Measurements from ENCODE around the gene RANGAP1.

RANGAP1 gene

DNA sequence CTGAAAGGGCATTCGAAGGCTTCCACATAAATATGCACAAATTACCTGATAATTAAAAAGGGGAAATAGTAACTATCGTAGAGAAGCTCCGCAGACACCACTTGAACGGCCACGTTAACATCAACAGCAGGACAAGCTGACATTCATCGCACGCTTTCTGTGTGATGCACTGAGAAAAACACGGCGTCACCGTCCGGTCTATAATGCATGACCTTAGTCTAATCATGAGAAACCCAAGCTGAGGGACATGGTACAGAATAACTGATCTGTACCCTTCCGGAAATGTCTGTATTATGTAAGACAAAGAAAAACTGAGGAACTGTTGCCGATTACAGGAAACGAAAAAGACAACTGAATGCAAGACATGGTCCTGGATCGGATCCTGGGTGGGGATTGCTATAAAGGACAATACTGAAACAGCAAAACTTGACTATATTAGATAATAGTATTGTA lies 678 bp upstream of the RANGAP1 start:
- Histone ChIP-seq H3K4me3 (peak overlapping the region; percentile 77 to 95), H3K9me3 (no peaks in the 10 kb centered on the region), H3K27me3 (no peaks in the 10 kb centered on the region), H3K4me1 (peaks cover 0 to 23% (median 13%) of the 10 kb centered on the region in 4 donors), H3K36me3 (peaks cover 0 to 26% (median 10%) of the 10 kb centered on the region in 3 donors), H3K27ac (peak overlapping the region; percentile 61 to 69)
- DNase-seq, result peak in 1 of 2 donors; percentile 31
- TF ChIP-seq, protein P1, sequence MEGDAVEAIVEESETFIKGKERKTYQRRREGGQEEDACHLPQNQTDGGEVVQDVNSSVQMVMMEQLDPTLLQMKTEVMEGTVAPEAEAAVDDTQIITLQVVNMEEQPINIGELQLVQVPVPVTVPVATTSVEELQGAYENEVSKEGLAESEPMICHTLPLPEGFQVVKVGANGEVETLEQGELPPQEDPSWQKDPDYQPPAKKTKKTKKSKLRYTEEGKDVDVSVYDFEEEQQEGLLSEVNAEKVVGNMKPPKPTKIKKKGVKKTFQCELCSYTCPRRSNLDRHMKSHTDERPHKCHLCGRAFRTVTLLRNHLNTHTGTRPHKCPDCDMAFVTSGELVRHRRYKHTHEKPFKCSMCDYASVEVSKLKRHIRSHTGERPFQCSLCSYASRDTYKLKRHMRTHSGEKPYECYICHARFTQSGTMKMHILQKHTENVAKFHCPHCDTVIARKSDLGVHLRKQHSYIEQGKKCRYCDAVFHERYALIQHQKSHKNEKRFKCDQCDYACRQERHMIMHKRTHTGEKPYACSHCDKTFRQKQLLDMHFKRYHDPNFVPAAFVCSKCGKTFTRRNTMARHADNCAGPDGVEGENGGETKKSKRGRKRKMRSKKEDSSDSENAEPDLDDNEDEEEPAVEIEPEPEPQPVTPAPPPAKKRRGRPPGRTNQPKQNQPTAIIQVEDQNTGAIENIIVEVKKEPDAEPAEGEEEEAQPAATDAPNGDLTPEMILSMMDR (IDR thresholded peaks at IDR 0.05), result no peak
- intact Hi-C loops (cut with DNase I; ENCODE audit: low total_unique reads), result loop anchor here (5.0 to 10.0 kb wide), 2 partner anchors 178 to 241 kb away; partner anchors contain the start of genes ACO2 and PHF5A

DNA sequence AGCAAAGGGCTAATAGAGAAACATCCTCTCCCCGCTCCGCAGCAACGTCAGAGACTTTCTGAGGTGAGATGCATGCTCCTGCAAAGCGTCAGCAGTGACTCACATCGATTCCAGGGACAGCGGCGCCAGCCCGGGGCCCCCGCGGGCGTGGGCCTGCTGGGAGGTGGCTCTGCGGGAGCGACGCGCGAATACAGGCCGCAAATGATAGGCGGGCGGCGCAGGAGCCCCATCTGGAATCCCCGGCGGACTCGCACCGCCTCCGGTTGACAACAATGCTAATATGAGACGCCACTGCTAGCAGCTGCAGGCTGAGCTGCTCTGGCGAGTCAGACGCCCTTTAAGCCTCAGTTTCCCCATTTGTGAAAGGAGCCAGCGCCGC lies 557 bp downstream of the RANGAP1 start:
- TF ChIP-seq, protein P1 (IDR thresholded peaks at IDR 0.05), result no peak
- Histone ChIP-seq H3K27ac (peak overlapping the region; percentile 68 to 70), H3K27me3 (no peaks in the 10 kb centered on the region), H3K9me3 (no peaks in the 10 kb centered on the region), H3K4me3 (peak overlapping the region; percentile 77 to 95), H3K4me1 (peaks cover 0 to 23% (median 11%) of the 10 kb centered on the region in 4 donors), H3K36me3 (peaks cover under 1 to 38% (median 17%) of the 10 kb centered on the region in 3 donors)
- DNase-seq, result peak; percentile 23 to 77
- intact Hi-C loops (cut with DNase I; ENCODE audit: low total_unique reads), result loop anchor here (5.0 to 10.0 kb wide), 2 partner anchors 179 to 242 kb away; partner anchors contain the start of genes ACO2 and PHF5A

DNA sequence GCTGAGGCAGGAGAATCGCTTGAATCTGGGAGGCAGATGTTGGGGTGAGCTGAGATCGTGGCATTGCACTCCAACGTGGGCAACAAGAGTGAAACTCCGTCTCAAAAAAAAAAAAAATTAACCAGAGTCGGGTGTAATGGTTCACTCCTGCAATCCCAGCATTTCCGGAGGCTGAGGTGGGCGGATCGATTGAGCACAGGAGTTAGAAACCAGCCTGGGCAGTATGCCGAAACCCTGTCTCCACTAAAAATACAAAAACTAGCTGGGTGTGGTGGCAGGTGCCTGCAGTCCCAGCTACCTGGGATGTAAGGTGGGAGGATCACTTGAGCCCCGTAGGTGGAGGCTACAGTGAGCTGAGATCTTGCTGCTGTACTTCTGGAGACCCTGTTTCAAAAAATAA lies 1.5 kb downstream of the RANGAP1 start:
- Histone ChIP-seq H3K9me3 (no peaks in the 10 kb centered on the region), H3K27ac (no peak overlapping the region), H3K36me3 (peaks cover 10 to 48% (median 25%) of the 10 kb centered on the region in 3 donors), H3K4me3 (no peak overlapping the region), H3K27me3 (no peaks in the 10 kb centered on the region), H3K4me1 (peaks cover 0 to 23% (median 11%) of the 10 kb centered on the region in 4 donors)
- DNase-seq, result no peak
- intact Hi-C loops (cut with DNase I; ENCODE audit: low total_unique reads), result loop anchor here (10.0 kb wide), 1 partner anchor 180 kb away; the partner anchor contains the start of genes ACO2 and PHF5A
- TF ChIP-seq, protein P1 (IDR thresholded peaks at IDR 0.05), result no peak

DNA sequence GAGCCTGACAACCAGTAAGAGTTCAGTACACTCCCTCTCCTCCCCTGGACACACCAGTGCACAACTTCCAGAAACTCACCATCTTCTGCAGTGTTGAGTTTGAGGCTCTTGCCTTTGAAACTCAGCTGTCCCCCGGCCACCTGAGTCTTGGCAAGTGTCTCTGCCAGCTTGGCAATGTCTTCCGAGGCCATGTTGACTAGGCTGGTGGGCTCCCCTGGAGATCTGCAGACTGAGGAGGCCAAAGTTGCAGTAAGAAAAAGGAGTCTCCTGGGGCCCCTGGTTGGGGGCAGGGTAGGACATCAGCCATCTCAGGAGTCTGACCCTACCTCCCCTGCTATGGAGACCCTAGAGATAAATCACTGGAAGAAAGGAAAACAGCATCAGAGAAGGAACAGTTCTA lies 5.1 kb downstream of the RANGAP1 start:
- peaks cover 20 to 78% (median 57%) of the 10 kb centered on the region in 3 donors for H3K36me3 ChIP-seq
- H3K27me3 ChIP-seq, result no peaks in the 10 kb centered on the region
- TF ChIP-seq, protein P1 (IDR thresholded peaks at IDR 0.05), result no peak
- peaks cover 0 to 15% (median 8%) of the 10 kb centered on the region in 4 donors for H3K4me1 ChIP-seq
- H3K9me3 ChIP-seq, result no peaks in the 10 kb centered on the region
- no peak overlapping the region for H3K4me3 ChIP-seq
- no peak overlapping the region for H3K27ac ChIP-seq
- no peak for DNase-seq
- intact Hi-C loops (cut with DNase I; ENCODE audit: low total_unique reads), result loop anchor here (10.0 kb wide), 1 partner anchor 184 kb away; the partner anchor contains the start of genes ACO2 and PHF5A

DNA sequence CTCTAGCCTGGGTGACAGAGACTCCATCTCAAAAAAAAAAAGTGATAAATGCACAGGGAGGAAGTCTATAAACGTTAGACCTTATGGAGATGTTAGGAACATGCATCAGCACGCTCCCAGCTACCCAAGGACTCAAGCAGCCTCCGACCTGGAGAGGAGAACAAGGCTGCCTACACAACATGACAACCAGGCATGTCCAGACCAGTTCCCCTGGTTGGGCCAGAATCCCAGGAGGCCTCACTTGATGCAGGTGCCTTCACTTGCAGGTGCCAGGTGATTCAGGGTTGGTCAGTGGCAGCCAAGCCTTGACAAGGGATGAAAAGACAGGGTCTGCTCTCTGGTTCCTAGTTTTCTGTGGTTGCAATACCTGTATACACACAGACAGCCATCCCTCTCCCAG lies 5.9 kb downstream of the RANGAP1 start:
- DNase-seq, result no peak
- Histone ChIP-seq H3K36me3 (peaks cover 22 to 86% (median 65%) of the 10 kb centered on the region in 3 donors), H3K9me3 (no peaks in the 10 kb centered on the region), H3K4me3 (no peak overlapping the region), H3K27me3 (no peaks in the 10 kb centered on the region), H3K4me1 (peaks cover 0 to 7% (median 5%) of the 10 kb centered on the region in 4 donors), H3K27ac (no peak overlapping the region)
- intact Hi-C loops (cut with DNase I; ENCODE audit: low total_unique reads), result loop anchor here (10.0 kb wide), 1 partner anchor 185 kb away; the partner anchor contains the start of genes ACO2 and PHF5A
- TF ChIP-seq, protein P1 (IDR thresholded peaks at IDR 0.05), result no peak

Measured in tibial artery (tissue), 4 donors.